Activated naive CD4-positive, alpha-beta T cell treated with anti-CD3 and anti-CD28 coated beads for 36 hours (primary cell): Measurements from ENCODE around the gene ZCCHC9. TPM values are rescaled to one million over a fixed set of nuclear protein-coding genes. Genes with fewer than 3 reads are reported as not detected.

Source experiments
- CTCF ChIA-PET: fragments of 350-600 bp; sonication (Branson Sonifier 250); formaldehyde crosslinking; loops from one replicate; lab custom pipeline; 2021; ENCODE audit warnings: antibody characterized with exemption; lab: Charles Lee
- DNase-seq: peaks from one replicate; pipeline ENCODE4 v3.0.0-alpha.2; 2020
- H3K27ac Mint-ChIP-seq: one replicate; pipeline ENCODE4 v1.8.0; 2021; ENCODE audit warnings: mild to moderate bottlenecking, mixed read lengths
- H3K27me3 Mint-ChIP-seq: one replicate; pipeline ENCODE4 v1.8.0; 2021; ENCODE audit warnings: low read depth, mixed read lengths
- H3K36me3 Mint-ChIP-seq: one replicate; pipeline ENCODE4 v1.8.0; 2021; ENCODE audit warnings: low read depth, mixed read lengths
- H3K4me1 Mint-ChIP-seq: one replicate; pipeline ENCODE4 v1.8.0; 2021; ENCODE audit warnings: low read depth, mixed read lengths
- H3K4me3 Mint-ChIP-seq: one replicate; pipeline ENCODE4 v1.8.0; 2021; ENCODE audit warnings: mild to moderate bottlenecking, moderate library complexity, mixed read lengths
- H3K9me3 Mint-ChIP-seq: one replicate; pipeline ENCODE4 v1.8.0; 2021; ENCODE audit warnings: mixed read lengths
- intact Hi-C: fragments of 100-400 bp; cut with micrococcal nuclease; formaldehyde crosslinking; loops from one replicate; pipeline ENCODE4 v1.15.1; 2023
- total RNA-seq, 2 experiments: library from RNA; stranded (reverse); gene quantifications; one replicate each; pipeline ENCODE4 v1.2.3, GENCODE V29; 2021

Gene ZCCHC9
- total RNA-seq, 2 experiments from 2014 or later, result 31.8 to 33.5 TPM

DNA sequence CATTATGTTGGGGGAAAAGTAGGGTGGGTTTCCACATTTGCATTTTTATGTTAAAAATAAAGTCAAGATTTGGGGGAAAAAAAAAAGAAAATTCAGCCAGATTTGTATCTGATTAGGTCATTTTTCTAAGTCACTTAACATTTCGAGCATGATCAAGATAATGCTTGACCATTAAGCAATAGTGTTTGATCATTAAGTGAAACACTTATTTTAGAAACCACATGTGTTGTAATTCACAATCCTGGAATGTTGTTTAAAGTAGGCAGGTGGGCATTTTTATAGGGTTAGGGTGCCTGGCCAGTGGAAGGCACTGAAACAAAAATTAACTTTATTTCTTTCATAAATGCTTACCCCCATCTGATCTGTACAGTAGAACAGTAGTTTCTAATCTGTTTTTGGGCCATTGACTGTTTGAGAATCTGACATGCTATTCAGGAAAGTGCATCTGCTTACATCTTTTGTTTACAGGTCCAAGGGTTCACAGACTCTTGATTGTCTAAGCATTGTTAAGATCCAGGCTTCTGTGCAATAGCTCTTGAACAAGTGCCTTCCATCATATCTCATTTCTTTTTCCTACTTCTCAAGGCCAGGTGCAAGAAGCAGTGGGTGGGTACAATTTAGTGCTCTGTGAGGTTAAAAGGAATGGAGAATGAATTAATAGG is 9.1 kb downstream of the ZCCHC9 start:
- CTCF ChIA-PET, result interaction anchor here (1.3 kb wide), 1 partner anchor 11 kb away, joined by 5 read pairs; no protein-coding TSS in a partner anchor
- H3K9me3 Mint-ChIP-seq, result no peaks in the 10 kb centered on the region
- no peak overlapping the region for H3K27ac Mint-ChIP-seq
- peaks cover 4% of the 10 kb centered on the region for H3K4me1 Mint-ChIP-seq
- no peak overlapping the region for H3K4me3 Mint-ChIP-seq
- no peak for DNase-seq
- no peaks in the 10 kb centered on the region for H3K27me3 Mint-ChIP-seq
- peaks cover 16% of the 10 kb centered on the region for H3K36me3 Mint-ChIP-seq
- intact Hi-C loops, result no loop called here

DNA sequence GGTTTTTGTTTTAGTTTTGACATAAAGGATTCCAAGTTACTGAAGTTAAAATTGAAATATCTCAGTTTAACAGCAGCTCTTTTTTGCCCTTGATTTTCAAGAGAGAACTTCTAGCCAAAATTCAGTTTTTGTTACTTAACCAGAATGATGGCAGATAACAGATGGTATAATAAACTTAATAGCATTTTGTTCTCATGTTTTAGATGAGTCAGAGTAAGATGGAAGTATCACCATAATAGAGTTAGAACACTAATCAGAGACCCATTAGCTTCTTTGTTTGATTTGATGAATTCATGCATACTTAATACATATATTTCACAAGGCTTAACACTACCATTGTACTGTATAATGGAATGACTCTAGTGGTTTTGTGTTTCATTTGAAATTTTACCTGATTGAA is 11.9 kb downstream of the ZCCHC9 start:
- Mint-ChIP-seq H3K4me1 (peaks cover 2% of the 10 kb centered on the region), H3K27me3 (no peaks in the 10 kb centered on the region), H3K9me3 (no peaks in the 10 kb centered on the region), H3K27ac (no peak overlapping the region), H3K36me3 (peaks cover 15% of the 10 kb centered on the region), H3K4me3 (no peak overlapping the region)
- no peak for DNase-seq
- CTCF ChIA-PET, result interaction anchor here (1.2 kb wide), 1 partner anchor 10 kb away, joined by 3 read pairs; no protein-coding TSS in a partner anchor
- intact Hi-C loops, result no loop called here

- Mint-ChIP-seq H3K27me3 (no peaks in the 10 kb centered on the region), H3K9me3 (no peaks in the 10 kb centered on the region), H3K4me3 (no peak overlapping the region), H3K4me1 (peaks cover 2% of the 10 kb centered on the region), H3K27ac (no peak overlapping the region), H3K36me3 (peaks cover 14% of the 10 kb centered on the region)
- CTCF ChIA-PET, result interaction anchor here (1.2 kb wide), 1 partner anchor 10 kb away, joined by 3 read pairs; no protein-coding TSS in a partner anchor
- intact Hi-C loops, result no loop called here
- DNase-seq, result no peak
These were observed 12.3 kb downstream of the ZCCHC9 start for GRCh38 chr5:81313686-81314085.

DNA sequence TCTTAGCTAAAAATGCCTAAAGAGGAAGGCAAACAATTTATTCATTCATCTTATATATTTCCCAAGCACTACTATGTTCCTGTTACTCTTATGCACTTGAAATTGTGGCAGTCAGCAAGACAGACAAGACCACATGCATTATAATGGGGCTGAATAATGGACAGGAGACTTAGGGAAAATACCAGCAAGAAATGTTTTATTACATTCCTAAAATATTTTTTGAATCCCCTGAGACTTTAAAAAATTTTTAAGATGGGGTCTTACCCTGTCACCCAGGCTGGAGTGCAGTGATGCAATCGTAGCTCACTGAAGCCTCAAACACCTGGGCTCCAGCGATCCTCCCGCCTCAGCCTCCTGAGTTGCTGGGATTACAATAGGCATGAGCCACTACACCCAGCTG is 13.2 kb downstream of the ZCCHC9 start:
- Mint-ChIP-seq H3K27me3 (no peaks in the 10 kb centered on the region), H3K27ac (no peak overlapping the region), H3K4me3 (no peak overlapping the region), H3K4me1 (peaks cover 2% of the 10 kb centered on the region), H3K9me3 (no peaks in the 10 kb centered on the region), H3K36me3 (peaks cover 14% of the 10 kb centered on the region)
- no peak for DNase-seq
- CTCF ChIA-PET, result no interaction called here
- intact Hi-C loops, result no loop called here

GRCh38 chr5:81315336-81315735 is 13.9 kb downstream of the ZCCHC9 start:
- H3K4me3 Mint-ChIP-seq, result no peak overlapping the region
- intact Hi-C loops, result no loop called here
- no peak overlapping the region for H3K27ac Mint-ChIP-seq
- no peak for DNase-seq
- H3K9me3 Mint-ChIP-seq, result no peaks in the 10 kb centered on the region
- peaks cover 14% of the 10 kb centered on the region for H3K36me3 Mint-ChIP-seq
- no peaks in the 10 kb centered on the region for H3K27me3 Mint-ChIP-seq
- peaks cover 2% of the 10 kb centered on the region for H3K4me1 Mint-ChIP-seq
- CTCF ChIA-PET, result no interaction called here

GRCh38 chr5:81315830-81316229 is 14.4 kb downstream of the ZCCHC9 start:
- no peaks in the 10 kb centered on the region for H3K27me3 Mint-ChIP-seq
- intact Hi-C loops, result no loop called here
- no peaks in the 10 kb centered on the region for H3K9me3 Mint-ChIP-seq
- no peak overlapping the region for H3K4me3 Mint-ChIP-seq
- peaks cover 2% of the 10 kb centered on the region for H3K4me1 Mint-ChIP-seq
- peaks cover 11% of the 10 kb centered on the region for H3K36me3 Mint-ChIP-seq
- no peak for DNase-seq
- no peak overlapping the region for H3K27ac Mint-ChIP-seq
- CTCF ChIA-PET, result no interaction called here

- intact Hi-C loops, result no loop called here
- peaks cover 2% of the 10 kb centered on the region for H3K4me1 Mint-ChIP-seq
- no peak for DNase-seq
- H3K4me3 Mint-ChIP-seq, result no peak overlapping the region
- H3K9me3 Mint-ChIP-seq, result no peaks in the 10 kb centered on the region
- peaks cover 9% of the 10 kb centered on the region for H3K36me3 Mint-ChIP-seq
- CTCF ChIA-PET, result no interaction called here
- no peaks in the 10 kb centered on the region for H3K27me3 Mint-ChIP-seq
- H3K27ac Mint-ChIP-seq, result no peak overlapping the region
These were observed 15.2 kb downstream of the ZCCHC9 start for GRCh38 chr5:81316571-81316970.

DNA sequence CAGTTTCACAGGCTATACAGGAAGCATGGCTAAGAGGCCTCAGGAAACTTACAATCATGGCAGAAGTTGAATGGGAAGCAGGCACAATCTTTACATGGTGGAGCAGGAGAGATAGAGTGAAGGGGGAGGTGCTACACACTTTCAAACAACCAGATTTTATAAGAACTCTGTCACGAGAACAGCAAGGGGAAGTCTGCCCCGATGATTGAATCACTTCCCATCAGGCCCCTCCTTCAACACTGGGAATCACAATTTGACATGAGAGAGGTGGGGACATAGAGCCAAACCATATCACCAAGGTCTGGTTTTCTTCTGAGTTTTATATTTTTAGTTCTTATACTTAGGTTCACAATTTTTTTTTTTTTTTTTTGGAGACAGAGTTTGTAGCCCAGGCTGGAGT is 16.1 kb downstream of the ZCCHC9 start:
- H3K27ac Mint-ChIP-seq, result no peak overlapping the region
- H3K27me3 Mint-ChIP-seq, result no peaks in the 10 kb centered on the region
- peaks cover 2% of the 10 kb centered on the region for H3K4me1 Mint-ChIP-seq
- no peak overlapping the region for H3K4me3 Mint-ChIP-seq
- H3K9me3 Mint-ChIP-seq, result no peaks in the 10 kb centered on the region
- peaks cover 8% of the 10 kb centered on the region for H3K36me3 Mint-ChIP-seq
- intact Hi-C loops, result no loop called here
- DNase-seq, result no peak
- CTCF ChIA-PET, result no interaction called here

GRCh38 chr5:81326554-81326953 is 25.2 kb downstream of the ZCCHC9 start:
- intact Hi-C loops, result no loop called here
- DNase-seq, result no peak
- CTCF ChIA-PET, result no interaction called here
- Mint-ChIP-seq H3K36me3 (no peaks in the 10 kb centered on the region), H3K4me1 (no peaks in the 10 kb centered on the region), H3K4me3 (no peak overlapping the region), H3K9me3 (no peaks in the 10 kb centered on the region), H3K27ac (no peak overlapping the region), H3K27me3 (no peaks in the 10 kb centered on the region)

DNA sequence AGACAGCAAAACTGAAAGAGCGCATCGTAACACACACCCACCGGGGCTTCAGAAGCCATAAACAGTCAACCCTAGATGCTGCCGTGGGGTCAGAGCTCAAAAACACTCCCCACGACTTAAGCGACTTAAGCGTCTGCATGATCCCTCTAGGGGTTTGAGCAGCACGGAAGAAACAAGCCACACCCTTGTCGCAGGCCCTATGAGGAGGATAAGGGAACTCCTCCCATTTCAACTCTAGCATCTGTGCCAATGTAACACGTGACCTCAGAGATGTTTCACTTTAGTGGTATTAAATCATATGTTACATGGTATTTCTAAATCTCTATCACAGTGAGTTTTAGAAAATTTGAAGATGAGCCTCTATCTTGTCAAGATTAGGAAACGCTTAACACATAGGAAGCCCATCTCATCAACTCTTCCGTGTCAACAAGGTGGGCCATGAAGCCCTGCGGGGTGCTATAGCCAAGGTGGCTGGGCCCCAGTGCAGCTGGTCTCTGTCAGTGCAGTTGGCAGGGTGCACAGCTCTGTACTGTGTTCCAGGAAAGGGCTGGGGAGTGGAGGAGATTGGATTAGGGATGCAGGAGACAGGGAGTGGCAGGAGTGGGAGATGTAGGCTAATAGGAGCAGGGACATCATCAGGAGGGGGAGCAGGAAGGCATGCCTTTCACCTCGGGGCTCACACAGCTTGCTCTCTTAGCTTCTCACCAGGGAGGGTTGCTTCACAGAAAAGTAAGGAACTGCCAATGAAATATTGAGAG is 33.1 kb downstream of the ZCCHC9 start:
- no peaks in the 10 kb centered on the region for H3K4me1 Mint-ChIP-seq
- no peak for DNase-seq
- no peak overlapping the region for H3K27ac Mint-ChIP-seq
- CTCF ChIA-PET, result no interaction called here
- H3K36me3 Mint-ChIP-seq, result no peaks in the 10 kb centered on the region
- H3K4me3 Mint-ChIP-seq, result no peak overlapping the region
- peaks cover 2% of the 10 kb centered on the region for H3K9me3 Mint-ChIP-seq
- intact Hi-C loops, result no loop called here
- H3K27me3 Mint-ChIP-seq, result no peaks in the 10 kb centered on the region

DNA sequence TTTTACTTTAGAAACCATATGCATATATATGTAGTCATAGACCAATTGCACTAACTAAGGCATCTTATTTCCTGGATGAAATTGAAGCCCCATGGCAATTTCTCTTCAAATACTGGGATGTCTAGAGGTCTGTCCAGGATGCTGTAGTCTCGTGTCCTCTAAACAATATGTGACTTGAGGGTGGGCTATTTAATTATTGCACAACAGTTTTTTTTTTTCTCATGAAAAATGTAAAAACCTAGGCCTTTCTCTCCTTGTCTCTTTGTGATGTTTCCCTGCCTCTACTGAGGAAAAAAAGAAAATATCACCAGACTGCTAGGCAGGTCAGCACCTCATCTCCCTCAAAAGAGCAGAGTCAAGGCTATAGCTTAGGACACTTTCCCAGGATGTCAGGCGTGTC is 34.6 kb downstream of the ZCCHC9 start:
- H3K27me3 Mint-ChIP-seq, result no peaks in the 10 kb centered on the region

DNA sequence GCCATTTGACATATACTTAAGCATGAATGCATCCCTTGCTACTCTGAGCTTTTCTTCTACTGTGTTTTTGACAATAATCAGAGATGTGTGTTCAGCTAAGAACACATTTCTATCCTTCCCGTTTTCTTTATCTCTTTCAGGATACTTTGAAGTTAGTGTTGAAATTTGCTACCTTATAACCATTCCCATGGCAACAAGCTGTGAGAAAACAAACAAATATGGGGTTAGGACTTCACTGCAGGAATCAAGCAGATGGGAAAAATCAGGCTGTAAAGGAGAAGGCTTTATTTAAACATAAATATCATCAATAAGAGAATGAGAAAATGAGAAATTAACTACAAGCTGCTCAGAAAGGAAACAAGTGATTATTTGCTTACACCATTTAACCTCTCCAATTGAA is 35.2 kb downstream of the ZCCHC9 start:
- H3K4me1 Mint-ChIP-seq, result no peaks in the 10 kb centered on the region
- CTCF ChIA-PET, result no interaction called here
- no peaks in the 10 kb centered on the region for H3K36me3 Mint-ChIP-seq
- H3K4me3 Mint-ChIP-seq, result no peak overlapping the region
- no peak for DNase-seq
- H3K27me3 Mint-ChIP-seq, result no peaks in the 10 kb centered on the region
- H3K9me3 Mint-ChIP-seq, result peaks cover 2% of the 10 kb centered on the region
- H3K27ac Mint-ChIP-seq, result no peak overlapping the region
- intact Hi-C loops, result no loop called here

More for the DNA sequence above, 34.6 kb downstream of the ZCCHC9 start:
- CTCF ChIA-PET, result no interaction called here
- Mint-ChIP-seq H3K9me3 (peaks cover 2% of the 10 kb centered on the region), H3K27ac (no peak overlapping the region), H3K4me1 (no peaks in the 10 kb centered on the region), H3K4me3 (no peak overlapping the region), H3K36me3 (no peaks in the 10 kb centered on the region)
- no peak for DNase-seq
- intact Hi-C loops, result no loop called here

DNA sequence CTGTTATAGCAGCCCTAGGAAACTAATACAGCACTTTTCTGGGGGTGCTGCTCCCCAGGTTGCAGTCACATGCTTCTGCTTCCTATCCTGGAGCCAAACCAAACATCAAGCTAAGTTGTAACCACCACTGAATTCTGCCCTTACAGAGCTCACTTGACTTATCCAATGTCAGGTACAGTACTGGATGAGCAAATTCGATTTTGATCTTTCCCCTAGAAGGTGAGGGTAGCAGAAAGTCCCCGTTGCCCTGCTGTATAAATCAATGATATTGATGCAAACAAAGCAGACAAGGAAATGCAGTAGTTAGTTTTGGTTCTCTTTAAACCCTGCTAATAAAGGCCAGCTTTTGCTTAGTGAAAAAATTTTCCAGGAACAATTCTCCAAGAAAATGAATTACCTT is 36.4 kb downstream of the ZCCHC9 start:
- DNase-seq, result no peak
- CTCF ChIA-PET, result no interaction called here
- Mint-ChIP-seq H3K27ac (no peak overlapping the region), H3K4me3 (no peak overlapping the region), H3K4me1 (no peaks in the 10 kb centered on the region), H3K36me3 (no peaks in the 10 kb centered on the region), H3K9me3 (peaks cover 2% of the 10 kb centered on the region), H3K27me3 (no peaks in the 10 kb centered on the region)
- intact Hi-C loops, result no loop called here
